SJCRH30 (cell line): ENCODE data around the gene UBASH3B. TPM values are rescaled to one million over a fixed set of nuclear protein-coding genes. Genes with fewer than 3 reads are reported as not detected.
"Not testable (repeated sequence)": the region's sequence is repeated elsewhere in the genome, so short reads cannot be mapped to it uniquely, and the experiment has no call there.

ENCODE experiments used
- DNase-seq, 2 experiments: peaks; one replicate each; pipeline ENCODE4 v3.0.0-alpha.2; 2015 to 2020
- H3K27ac ChIP-seq: fragments of 250-450 bp; sonication (Bioruptor Pico); 2 replicates; pipeline ENCODE4 v1.5.1; 2020; ENCODE audit warnings: mild to moderate bottlenecking, moderate library complexity
- H3K27me3 ChIP-seq: fragments of 250-450 bp; sonication (Bioruptor Pico); 2 replicates; pipeline ENCODE4 v1.5.1; 2020; ENCODE audit warnings: mild to moderate bottlenecking, moderate library complexity
- H3K36me3 ChIP-seq: fragments of 250-450 bp; sonication (Bioruptor Pico); 2 replicates; pipeline ENCODE4 v1.5.1; 2020; ENCODE audit warnings: mild to moderate bottlenecking, moderate library complexity
- H3K4me1 ChIP-seq: fragments of 250-450 bp; sonication (Bioruptor Pico); 2 replicates; pipeline ENCODE4 v1.5.1; 2020; ENCODE audit warnings: mild to moderate bottlenecking, moderate library complexity
- H3K4me3 ChIP-seq: fragments of 250-450 bp; sonication (Bioruptor Pico); 2 replicates; pipeline ENCODE4 v1.5.1; 2020; ENCODE audit warnings: mild to moderate bottlenecking, moderate library complexity
- H3K9me3 ChIP-seq: fragments of 250-450 bp; sonication (Bioruptor Pico); replicated peaks from 2 replicates; pipeline ENCODE4 v1.5.1; 2020; ENCODE audit warnings: mild to moderate bottlenecking, moderate library complexity
- total RNA-seq: library from RNA; depleted of rRNA; stranded (reverse); fragments of >200 nt; shearing (Covaris generic); gene quantifications from 2 replicates; pipeline ENCODE4 v1.2.3, GENCODE V29; 2014

UBASH3B gene
- total RNA-seq, 1 experiment from 2014 or later = 0.38 TPM

DNA sequence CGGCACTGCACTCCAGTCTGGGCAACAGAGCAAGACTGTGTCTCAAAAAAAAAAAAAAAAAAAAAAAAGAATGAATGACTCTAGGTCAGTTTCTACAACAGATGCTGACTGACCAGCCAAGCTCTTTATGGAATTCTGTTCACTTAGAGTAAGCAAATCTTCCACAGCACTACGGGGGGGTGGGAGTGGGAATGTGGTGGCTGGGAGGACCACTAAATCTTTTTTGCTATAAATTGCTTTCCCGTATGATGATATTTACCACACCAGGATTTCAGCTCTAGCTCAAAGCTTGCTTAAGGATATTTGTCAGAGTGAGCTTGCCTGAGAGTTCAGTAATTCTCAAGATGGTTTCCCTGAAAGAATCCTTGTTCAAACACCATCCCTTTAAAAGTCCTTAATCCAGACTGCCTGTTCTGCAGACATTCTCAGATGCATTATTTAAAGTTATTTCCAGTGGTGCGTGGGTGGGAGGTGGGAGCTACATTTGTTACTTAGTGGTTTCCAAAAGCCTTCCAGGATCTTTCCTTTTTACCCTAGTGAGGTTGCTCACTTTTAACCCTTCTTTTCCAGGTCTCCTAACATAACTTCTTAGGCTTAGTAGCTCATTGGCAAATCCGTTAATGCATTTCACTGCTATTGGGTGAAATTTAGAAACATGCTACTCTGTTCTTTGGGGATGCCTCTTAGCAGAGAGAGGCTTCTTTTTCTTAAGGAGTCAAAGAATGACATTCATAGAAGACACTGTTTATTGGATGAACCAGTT is 65.9 kb downstream of the UBASH3B start:
- no peaks in the 10 kb centered on the region for H3K27me3 ChIP-seq
- H3K27ac ChIP-seq = no peak overlapping the region
- no peak overlapping the region for H3K4me3 ChIP-seq
- no peak for DNase-seq
- no peaks in the 10 kb centered on the region for H3K4me1 ChIP-seq
- no peaks in the 10 kb centered on the region for H3K9me3 ChIP-seq
- no peaks in the 10 kb centered on the region for H3K36me3 ChIP-seq

DNA sequence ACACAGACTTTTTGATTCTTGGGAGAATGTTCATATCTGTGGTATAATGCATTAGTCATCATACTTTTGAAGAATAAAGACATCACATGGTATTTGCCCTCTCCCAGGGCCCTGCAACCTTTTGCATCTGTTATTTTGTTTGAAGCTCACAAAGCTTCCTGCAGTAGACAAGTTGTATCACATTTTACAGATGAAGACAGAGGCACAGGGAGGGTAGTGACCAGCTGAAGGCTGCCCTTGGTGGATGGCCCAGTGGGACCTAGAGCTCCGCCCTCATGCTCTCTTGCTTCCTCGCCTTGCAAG is 66.4 kb downstream of the UBASH3B start:
- no peaks in the 10 kb centered on the region for H3K9me3 ChIP-seq
- H3K27ac ChIP-seq = no peak overlapping the region
- no peaks in the 10 kb centered on the region for H3K4me1 ChIP-seq
- DNase-seq = no peak
- no peaks in the 10 kb centered on the region for H3K27me3 ChIP-seq
- H3K4me3 ChIP-seq = no peak overlapping the region
- no peaks in the 10 kb centered on the region for H3K36me3 ChIP-seq

DNA sequence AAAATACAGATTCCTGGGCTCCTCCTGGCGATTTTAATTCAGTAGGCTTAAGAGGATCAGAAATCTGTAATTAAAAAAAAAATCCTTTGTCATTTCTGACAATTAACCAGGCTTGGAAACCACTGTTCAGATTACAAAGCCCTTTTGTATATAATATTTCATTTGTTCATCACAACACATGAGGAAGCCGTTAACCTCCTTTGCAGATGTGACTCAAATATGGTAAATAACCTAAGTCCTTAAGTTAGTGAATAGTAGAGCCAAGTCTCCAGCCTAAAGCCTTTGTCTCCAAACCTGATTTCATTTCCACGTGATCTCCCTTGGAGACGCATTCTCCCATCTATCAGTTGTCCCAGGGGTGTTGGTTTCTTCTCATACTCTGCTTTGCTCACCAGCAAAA is 67.6 kb downstream of the UBASH3B start:
- no peak for DNase-seq
- H3K27ac ChIP-seq = no peak overlapping the region
- no peak overlapping the region for H3K4me3 ChIP-seq
- no peaks in the 10 kb centered on the region for H3K4me1 ChIP-seq
- no peaks in the 10 kb centered on the region for H3K27me3 ChIP-seq
- no peaks in the 10 kb centered on the region for H3K9me3 ChIP-seq
- no peaks in the 10 kb centered on the region for H3K36me3 ChIP-seq

DNA sequence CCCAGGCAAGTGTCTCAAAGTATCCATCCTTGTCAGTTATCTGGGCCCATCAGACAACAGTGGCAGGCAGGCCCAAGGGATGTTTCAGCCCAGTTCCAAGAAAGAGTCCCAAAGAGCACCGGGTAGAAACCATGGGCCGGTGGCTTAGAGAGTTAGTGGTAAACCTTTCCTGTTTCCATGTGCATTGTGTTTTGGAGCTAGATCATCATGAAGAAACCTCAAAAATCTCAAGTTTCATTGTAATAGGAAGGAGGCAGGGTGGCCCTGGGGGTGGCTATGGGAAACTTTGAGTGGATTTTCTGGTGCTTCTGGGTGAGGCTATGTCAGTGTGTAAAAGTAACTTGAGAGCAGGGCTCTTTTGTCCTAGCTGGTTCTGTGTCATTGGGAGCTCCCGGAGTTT is 68.1 kb downstream of the UBASH3B start:
- no peak overlapping the region for H3K27ac ChIP-seq
- no peak for DNase-seq

DNA sequence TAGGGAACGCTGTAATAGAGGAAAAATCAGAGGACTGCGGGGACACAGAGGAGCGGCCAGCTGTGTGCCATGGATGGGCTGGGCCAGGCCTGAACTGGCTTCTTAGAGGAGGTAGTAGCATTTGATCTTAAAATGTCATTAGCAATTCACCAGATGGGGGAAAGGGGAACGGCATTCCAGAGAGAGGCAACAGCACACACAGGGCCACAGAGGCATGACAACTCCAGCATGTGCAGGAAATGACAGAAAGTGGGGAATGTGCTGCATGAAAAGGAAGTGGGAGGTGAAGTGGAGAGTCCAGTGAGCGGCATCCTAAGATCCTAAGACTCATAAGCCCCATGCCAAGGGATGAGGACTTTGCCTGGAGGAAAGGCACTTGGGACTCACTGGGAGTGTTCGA is 69.0 kb downstream of the UBASH3B start:
- H3K4me3 ChIP-seq = no peak overlapping the region
- H3K4me1 ChIP-seq = no peaks in the 10 kb centered on the region
- DNase-seq = no peak
- no peaks in the 10 kb centered on the region for H3K36me3 ChIP-seq
- no peaks in the 10 kb centered on the region for H3K9me3 ChIP-seq
- no peak overlapping the region for H3K27ac ChIP-seq
- H3K27me3 ChIP-seq = no peaks in the 10 kb centered on the region

More for the DNA sequence above, 68.1 kb downstream of the UBASH3B start:
- H3K4me3 ChIP-seq = no peak overlapping the region
- no peaks in the 10 kb centered on the region for H3K27me3 ChIP-seq
- no peaks in the 10 kb centered on the region for H3K36me3 ChIP-seq
- no peaks in the 10 kb centered on the region for H3K9me3 ChIP-seq
- no peaks in the 10 kb centered on the region for H3K4me1 ChIP-seq

DNA sequence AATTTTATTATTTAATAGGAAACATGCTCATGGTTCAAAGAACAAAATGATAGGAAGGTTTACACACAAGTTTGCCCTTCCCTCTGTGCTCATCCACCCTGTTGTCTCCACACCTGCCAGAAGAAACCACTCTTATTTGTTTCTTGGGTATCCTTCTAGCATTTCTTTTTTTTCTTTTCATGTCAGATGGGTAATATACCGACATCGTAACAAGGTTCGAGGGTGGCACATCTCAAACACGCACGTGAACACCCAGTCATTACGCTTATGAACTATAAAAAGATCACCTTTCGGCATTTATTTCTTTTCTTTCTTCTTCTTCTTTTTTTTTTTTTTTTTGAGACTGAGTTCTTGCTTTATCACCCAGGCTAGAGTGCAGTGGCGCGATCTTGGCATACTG is 70.5 kb downstream of the UBASH3B start:
- no peaks in the 10 kb centered on the region for H3K4me1 ChIP-seq
- no peak overlapping the region for H3K27ac ChIP-seq
- H3K9me3 ChIP-seq = no peaks in the 10 kb centered on the region
- H3K27me3 ChIP-seq = no peaks in the 10 kb centered on the region
- H3K36me3 ChIP-seq = no peaks in the 10 kb centered on the region
- no peak overlapping the region for H3K4me3 ChIP-seq
- no peak for DNase-seq

DNA sequence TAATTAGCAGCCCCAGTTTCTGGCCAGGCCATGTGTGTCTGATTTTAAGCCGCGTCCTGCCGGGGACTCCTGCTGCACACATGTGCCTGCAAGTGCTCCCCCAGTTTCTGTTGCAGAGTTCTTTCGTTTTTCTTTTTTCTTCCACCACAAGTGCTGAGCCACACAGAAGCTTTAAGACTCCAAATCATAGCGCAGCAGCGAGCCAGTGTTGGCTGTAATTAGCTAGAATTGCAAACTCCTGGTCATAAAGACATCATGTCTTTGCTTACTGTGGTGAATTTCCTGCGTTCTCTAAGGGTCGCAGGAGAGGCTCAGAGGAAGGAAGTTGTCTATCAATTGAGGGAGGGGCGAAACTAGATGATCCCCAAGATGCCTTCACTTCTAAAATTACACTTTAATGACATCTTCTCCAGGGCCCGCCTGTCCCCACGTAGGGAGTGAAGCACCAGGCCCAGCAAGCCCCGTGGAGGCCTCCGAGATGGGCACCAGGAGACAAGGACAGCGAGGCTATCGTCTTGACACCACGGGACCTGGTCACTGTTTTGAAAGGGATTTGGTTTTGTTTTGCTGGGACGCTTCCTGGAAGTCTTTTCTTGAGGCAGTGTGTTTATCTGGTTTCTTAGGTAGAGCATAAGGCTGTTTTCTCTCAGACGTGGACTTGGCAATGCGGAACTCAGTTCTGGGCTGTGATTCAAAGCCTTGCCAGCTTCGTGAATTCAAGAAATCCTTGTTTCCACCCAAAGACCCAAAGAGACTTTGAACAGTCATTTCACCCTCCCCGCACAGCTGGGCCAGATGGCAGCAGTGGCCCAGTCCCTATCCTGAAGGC is 71.8 kb downstream of the UBASH3B start:
- no peak overlapping the region for H3K27ac ChIP-seq

DNA sequence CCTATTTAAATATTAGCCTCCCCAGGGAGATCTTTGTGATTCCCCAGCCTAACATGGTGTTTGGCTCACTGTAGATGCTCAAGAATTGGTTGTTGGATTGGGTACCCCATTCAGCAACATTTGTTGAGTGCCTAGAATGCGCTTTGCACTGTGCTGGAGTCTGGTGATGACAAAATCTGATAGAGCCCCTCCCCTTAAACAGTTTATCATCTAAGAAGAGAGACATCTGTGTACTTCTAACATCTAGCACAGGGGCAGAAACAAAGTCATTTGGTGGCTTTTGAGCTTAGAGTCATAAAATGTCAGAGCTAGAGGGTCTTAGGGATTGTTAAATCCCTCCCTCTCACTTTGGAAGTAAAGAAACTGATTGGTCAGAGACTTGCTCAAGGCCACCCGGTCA is 73.0 kb downstream of the UBASH3B start:
- H3K27me3 ChIP-seq = no peaks in the 10 kb centered on the region
- DNase-seq = no peak
- no peak overlapping the region for H3K27ac ChIP-seq

More for the DNA sequence above, 71.8 kb downstream of the UBASH3B start:
- Histone ChIP-seq H3K36me3 (no peaks in the 10 kb centered on the region), H3K27me3 (no peaks in the 10 kb centered on the region), H3K4me3 (no peak overlapping the region), H3K9me3 (no peaks in the 10 kb centered on the region), H3K4me1 (no peaks in the 10 kb centered on the region)
- DNase-seq = no peak

DNA sequence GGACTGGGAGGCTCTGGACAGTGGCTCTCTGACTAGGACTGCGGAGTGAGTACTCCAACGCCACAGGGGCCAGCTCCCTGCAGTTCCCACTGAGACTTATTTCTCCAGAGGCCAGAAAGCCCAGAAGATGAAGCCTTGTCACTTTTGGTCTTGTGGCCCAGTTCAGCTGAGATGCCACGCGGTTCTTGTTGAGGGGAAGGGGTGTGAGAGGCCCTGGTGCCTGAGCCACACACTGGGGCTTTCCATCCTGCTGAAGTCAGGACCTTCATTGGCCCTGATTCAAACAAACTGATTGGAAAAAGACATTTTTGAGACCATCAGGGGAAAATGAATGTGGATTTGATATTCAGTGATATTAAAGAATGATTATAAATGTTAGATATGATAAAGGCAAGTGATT is 73.6 kb downstream of the UBASH3B start:
- DNase-seq = no peak
- no peaks in the 10 kb centered on the region for H3K9me3 ChIP-seq
- H3K4me3 ChIP-seq = no peak overlapping the region
- no peaks in the 10 kb centered on the region for H3K4me1 ChIP-seq
- no peak overlapping the region for H3K27ac ChIP-seq
- H3K36me3 ChIP-seq = no peaks in the 10 kb centered on the region
- no peaks in the 10 kb centered on the region for H3K27me3 ChIP-seq

More for the DNA sequence above, 73.0 kb downstream of the UBASH3B start:
- no peak overlapping the region for H3K4me3 ChIP-seq
- no peaks in the 10 kb centered on the region for H3K4me1 ChIP-seq
- H3K36me3 ChIP-seq = no peaks in the 10 kb centered on the region
- no peaks in the 10 kb centered on the region for H3K9me3 ChIP-seq

DNA sequence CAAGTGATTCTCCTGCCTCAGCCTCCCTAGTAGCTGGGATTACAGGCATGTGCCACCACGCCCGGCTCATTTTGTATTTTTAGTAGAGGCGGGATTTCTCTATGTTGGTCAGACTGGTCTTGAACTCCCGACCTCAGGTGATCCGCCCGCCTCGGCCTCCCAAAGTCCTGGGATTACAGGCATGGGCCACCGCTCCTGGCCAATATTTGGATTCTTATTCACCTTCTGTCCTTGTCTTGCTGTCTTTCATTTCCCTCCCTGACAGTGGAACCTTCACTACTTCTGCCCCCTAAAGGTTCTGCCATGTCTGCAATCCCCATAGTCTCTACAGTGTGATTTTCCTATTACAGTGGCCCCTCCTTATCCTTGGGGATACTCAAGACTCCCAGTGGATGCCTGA is 75.2 kb downstream of the UBASH3B start:
- H3K9me3 ChIP-seq, H3K36me3 ChIP-seq, H3K4me1 ChIP-seq, H3K27ac ChIP-seq, DNase-seq, H3K4me3 ChIP-seq, H3K27me3 ChIP-seq: not testable (repeated sequence)

DNA sequence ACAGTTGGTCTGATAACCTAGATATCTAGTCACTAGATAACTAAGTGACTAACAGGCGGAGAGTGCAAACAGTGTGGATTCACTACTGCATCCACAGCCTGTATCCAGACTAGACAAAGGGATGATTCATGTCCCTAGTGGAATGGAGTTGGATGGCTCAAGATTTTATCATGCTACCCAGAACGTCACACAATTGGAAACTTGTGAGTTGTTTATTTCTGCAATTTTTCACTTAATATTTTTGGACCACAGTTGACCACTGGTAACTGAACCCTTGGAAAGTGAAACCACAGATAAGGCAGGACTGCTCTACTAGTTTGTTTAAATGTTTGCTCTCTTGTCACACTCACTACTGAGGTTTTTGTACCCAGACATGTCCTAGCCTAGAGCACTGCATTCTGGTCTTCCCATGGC is 76.0 kb downstream of the UBASH3B start:
- Histone ChIP-seq H3K27me3 (no peaks in the 10 kb centered on the region), H3K9me3 (no peaks in the 10 kb centered on the region), H3K27ac (no peak overlapping the region), H3K4me1 (no peaks in the 10 kb centered on the region), H3K4me3 (no peak overlapping the region), H3K36me3 (no peaks in the 10 kb centered on the region)
- no peak for DNase-seq

DNA sequence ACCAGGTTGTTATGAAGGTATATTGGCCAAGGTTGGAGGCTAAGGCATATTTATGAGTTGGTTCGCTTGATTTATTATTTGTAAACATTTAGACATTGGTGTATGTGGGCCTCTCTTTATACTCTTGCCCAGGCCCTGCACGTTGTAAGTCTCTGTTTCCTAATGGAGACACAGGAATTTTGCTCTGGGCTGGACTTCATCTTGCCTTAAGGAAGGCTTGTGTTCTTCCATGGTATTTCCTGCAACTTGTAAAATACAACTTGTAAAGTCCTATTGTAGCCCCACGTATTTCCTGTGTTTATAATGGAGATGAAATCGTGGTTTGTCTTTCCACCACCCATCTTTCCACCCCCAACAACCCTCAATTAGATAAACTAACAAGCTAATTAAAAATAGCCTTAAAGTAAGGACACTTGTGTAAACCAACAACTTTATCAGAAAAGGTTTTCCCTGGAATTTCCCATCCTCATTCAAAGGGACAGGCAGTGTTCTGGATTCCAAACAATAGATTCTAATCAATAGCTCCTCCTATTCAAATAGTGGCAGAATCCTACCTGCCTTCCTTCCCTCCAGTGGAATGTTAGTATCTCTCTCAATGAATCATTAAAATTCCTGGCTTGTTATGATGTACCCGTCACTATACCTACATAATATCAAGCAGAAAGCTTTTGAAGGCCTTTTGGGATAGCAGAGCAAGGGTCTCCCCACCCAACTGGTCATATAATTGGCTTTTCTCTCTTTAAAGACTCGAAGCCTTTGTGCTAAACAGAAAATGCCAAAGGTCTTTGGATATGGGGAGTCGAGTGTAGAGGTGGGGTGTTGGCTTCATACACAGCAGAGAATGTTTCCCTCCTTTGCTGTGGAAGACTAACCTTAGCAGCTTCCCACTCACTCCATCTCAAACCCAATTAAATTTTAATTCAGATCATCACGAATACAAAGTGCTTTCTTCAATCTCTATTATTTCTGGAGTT is 77.1 kb downstream of the UBASH3B start:
- no peaks in the 10 kb centered on the region for H3K36me3 ChIP-seq
- no peaks in the 10 kb centered on the region for H3K4me1 ChIP-seq
- DNase-seq = no peak
- H3K9me3 ChIP-seq = no peaks in the 10 kb centered on the region
- H3K4me3 ChIP-seq = no peak overlapping the region
- H3K27ac ChIP-seq = no peak overlapping the region
- no peaks in the 10 kb centered on the region for H3K27me3 ChIP-seq

DNA sequence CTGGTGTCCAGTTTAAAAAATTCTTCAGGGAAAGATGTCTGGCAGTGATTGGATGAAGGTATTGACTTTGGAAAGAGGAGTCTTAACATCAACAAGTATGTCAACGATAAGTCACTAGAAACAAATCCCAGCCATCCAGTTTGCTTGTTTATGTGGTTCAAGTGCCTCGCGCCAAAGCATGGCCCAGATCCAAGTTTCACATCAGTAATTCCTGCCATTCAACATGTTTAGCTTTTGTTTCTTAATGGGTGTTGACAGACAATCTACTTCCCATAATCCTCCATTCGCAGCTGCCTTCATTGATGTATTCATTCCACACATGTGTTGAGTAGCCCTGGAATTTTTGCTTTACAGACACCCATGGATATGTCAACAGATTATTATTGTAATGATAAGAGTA is 77.8 kb downstream of the UBASH3B start:
- Histone ChIP-seq H3K9me3 (no peaks in the 10 kb centered on the region), H3K27ac (no peak overlapping the region), H3K36me3 (no peaks in the 10 kb centered on the region), H3K4me3 (no peak overlapping the region), H3K27me3 (no peaks in the 10 kb centered on the region), H3K4me1 (no peaks in the 10 kb centered on the region)
- no peak for DNase-seq

DNA sequence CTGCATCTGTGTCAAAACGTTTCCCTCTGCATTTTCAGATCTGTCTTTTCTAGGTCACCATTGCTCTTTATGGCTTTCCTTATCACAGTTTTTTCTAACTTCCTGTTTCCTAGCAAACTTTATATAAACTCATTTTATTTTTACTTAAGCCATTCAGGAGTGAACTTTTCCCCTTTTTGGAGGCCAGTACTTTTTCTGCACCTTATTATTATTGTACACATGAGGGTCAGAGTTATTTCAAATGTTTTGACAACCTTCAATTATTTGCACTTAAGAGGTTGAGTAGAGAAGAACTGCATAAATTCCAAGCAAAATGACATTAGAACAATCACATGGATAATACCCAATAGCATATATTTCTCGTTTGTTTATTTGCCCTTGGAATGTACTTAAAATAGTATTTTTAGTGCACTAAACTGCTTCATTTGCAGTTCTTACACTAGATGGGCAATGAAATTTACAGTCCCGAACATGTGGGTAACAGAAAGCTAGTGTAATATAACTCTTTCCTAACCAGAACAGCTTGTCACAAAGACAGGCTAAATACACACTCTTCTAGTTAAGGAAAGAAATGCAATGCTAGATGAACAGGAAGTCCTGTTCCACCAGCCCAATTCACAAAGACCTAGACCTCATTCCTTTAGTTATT is 79.5 kb downstream of the UBASH3B start:
- Histone ChIP-seq H3K36me3 (no peaks in the 10 kb centered on the region), H3K27ac (no peak overlapping the region), H3K27me3 (no peaks in the 10 kb centered on the region), H3K4me1 (no peaks in the 10 kb centered on the region), H3K9me3 (no peaks in the 10 kb centered on the region), H3K4me3 (no peak overlapping the region)
- no peak for DNase-seq
